ENCODE measurements around the gene MAP4K3. TPM values are rescaled to one million over a fixed set of nuclear protein-coding genes. Genes with fewer than 3 reads are reported as not detected.

MAP4K3 gene
- total and polyA plus RNA-seq, 2 of the 8 experiments (the other 6 are each of a cell fraction or from before 2014, with no cell fraction given): 11.4 to 63.0 TPM

GRCh38 chr2:39470580-39470979 is 33.5 kb upstream of the MAP4K3 start (continued):
- TF ChIP-seq CHD7 (IDR thresholded peaks at IDR 0.05; ENCODE audit: insufficient replicate concordance, low read length): peak; percentile 48
- no peak for TF ChIP-seq NANOG (IDR thresholded peaks at IDR 0.05; ENCODE audit: insufficient read depth, low read depth, low read length, poor library complexity, severe bottlenecking)
